ENCODE results near the gene WFDC5.

Gene WFDC5

GRCh38 chr20:45113865-45114264 lies 1.1 kb downstream of the WFDC5 start:
- DNase-seq, result no peak

DNA sequence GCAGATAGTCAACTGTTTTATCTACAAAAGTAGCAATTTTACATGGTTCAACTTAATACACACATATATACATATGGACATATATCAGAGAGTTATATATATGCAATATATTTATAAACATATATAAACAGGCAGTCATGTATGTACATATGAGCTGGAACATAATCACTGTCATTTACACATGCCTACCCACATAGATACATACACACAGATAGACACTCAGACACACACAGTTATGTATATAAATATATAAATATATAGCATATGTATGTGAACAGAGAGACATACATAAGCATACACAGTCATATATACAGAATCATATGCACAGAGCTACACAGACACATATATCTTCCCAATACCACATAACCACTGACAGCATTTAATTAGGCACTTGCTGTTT lies 2.2 kb downstream of the WFDC5 start:
- no peak for DNase-seq

GRCh38 chr20:45111799-45112471 lies 3.0 kb downstream of the WFDC5 start:
- peak in 1 of 2 donors; percentile 24 for DNase-seq

DNA sequence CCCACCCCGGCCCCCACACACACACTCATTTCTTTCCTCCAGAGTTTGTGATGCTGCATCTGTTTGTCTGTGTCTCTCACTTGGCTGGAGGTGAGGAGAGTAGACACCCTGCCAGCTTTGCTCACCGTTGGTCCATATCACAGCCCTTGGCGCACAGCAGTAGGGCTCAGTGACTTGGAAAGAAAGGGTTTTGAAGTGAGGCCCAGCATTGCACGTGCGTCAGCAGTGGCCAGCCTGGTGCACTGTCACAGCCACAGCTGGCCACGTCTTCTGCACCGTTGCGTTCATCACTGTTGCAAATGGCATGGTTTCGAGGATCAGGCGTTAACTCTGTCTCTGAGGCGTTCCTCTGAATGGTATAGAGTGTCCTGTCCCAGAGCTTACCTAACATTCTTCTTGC lies 3.7 kb downstream of the WFDC5 start:
- no peak for DNase-seq

DNA sequence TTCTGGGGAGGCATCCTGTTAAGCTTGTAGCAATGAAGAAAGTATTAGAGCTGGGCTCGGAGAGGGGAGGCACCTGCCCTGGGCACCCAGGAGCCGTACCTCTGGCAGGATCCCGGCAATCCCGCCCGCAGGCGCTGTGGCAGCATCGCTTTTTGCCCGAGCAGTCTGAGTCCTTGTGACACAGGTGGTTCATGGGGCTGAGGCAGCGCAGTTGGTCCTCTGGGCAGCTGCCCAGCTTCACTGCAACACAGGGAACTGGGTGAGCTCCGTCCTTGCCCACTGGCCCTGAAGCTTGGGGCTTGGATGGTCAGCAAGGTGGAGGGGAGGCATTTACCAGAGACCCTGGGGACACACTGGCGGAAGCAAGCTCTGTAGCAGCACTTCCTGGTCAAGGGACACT lies 4.7 kb downstream of the WFDC5 start:
- no peak for DNase-seq

GRCh38 chr20:45109634-45110033 lies 5.3 kb downstream of the WFDC5 start:
- no peak for DNase-seq

DNA sequence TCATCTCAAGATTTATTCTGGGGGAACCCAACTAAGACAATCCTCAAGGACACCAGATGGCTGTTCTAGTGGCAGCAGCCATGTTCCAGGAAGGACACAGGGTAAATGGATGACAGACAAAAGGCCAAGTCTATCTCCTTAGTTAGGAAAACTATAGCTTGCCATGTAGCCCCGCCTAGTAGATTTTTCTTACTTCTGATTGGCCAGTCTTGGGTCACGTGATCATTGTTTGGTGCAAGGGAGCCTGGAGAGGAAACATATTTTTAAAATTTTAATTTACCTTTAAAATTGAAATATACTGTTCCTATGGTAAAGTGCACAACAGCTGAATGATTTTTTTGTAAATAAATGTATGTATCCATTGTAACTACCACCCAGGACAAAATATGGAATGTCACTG lies 9.7 kb downstream of the WFDC5 start:
- no peak for DNase-seq

DNA sequence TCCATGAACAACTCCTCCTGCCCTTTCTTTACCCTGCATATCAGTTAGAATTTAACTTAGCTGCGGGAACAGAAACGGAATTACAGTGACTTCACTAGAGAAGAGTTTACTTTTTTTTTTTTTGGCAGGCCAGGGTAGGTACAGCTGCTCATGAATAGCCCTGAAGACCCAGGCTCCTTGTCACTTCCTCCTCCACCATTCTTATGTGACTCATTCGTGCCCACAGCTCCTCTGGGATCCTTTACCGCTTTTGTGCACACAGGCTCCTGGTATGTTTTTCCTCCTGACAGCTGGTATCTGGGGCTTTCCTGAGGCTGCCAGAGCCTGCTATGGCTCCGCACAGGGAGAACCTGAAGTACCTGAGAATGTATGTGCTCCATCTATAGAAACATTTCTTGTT lies 10.2 kb downstream of the WFDC5 start:
- no peak for DNase-seq

- no peak for DNase-seq
These were observed 11.9 kb downstream of the WFDC5 start for GRCh38 chr20:45103072-45103471.

- DNase-seq, result no peak
These were observed 13.6 kb downstream of the WFDC5 start for GRCh38 chr20:45101333-45101850.

GRCh38 chr20:45100563-45101245 lies 14.3 kb downstream of the WFDC5 start, which contains the start of gene KCNS1:
KCNS1 (minus strand) TSS chr20:45101127; CDS start chr20:45099236, 1,891 bp downstream.
- DNase-seq, result no peak

- DNase-seq, result no peak
These were observed 16.7 kb downstream of the WFDC5 start for GRCh38 chr20:45098103-45098773.

GRCh38 chr20:45097485-45098102 lies 17.4 kb downstream of the WFDC5 start:
- peak; percentile 42 to 47 for DNase-seq

DNA sequence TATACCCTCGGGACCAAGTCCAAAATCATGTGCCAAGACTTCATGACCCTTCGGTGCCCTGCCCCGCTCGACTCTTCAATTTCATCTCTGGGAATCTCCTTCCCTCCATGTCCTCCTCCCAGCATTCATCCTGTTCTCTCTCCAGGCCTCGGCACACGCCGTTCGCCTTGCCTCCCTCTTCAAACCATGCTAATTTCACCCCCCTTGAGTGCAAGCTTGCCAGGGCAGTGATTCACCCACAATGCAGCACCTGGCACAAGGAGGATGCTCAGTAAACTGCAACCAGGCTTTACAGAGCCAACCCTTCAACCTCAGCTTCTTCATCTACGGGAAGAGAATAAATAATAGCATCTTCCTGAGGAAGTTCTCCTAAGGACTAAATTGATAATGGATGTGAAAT lies 18.2 kb downstream of the WFDC5 start:
- DNase-seq, result no peak

DNA sequence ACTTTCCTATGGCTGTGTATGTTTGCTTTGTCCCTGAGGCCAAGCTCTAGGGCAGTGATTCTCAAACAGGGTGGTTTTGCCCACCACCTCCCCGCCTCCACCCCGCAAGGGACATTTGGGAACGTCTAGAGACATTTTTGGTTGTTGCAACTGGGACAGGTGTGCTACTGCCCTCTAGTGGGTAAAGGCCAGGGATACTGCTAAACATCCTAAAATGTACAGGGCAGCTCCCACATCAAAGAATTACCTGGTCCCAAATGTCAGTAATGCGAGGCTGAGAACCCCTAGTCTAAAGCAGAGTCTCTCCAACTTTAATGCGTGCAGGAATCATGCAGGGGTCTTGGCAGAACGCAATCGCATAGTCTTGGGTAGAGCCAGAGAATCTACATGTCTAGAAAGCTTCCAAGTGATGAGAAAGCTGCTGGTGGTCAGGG lies 19.2 kb downstream of the WFDC5 start:
- DNase-seq, result peak; percentile 58 to 71

DNA sequence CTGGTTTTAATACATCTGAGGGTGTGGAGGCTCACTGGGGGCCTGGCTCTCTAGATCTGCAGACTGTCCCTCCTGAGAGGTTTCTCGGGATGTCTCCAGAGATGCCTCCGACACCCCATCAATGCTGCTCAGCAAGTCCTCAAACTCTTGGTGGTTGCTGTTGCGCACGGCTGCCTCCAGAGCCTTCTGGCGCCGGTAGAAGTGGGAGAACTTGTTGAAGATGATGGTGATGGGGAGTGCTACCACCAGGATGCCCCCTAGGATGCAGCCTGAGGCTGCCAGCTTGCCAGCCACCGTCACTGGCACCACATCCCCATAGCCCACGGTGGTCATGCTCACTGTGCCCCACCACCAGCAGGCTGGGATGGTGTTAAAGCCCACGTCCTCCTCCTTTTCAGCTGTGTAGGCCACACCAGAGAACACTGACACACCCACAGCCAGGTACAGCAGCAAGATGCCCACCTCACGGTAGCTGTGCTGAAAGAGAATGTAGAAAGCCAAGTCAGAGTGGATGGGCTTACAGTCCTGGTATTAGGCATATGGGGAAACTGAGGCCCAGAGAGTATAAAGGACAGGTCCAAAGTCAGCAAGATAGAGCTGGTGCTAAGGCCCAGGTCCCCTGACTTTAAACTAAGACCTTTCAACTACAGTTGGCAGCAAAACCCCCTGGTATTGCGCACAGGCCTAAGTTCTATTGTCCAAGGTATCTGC lies 20.0 kb downstream of the WFDC5 start:
- DNase-seq, result no peak

- DNase-seq, result no peak
These were observed 20.8 kb downstream of the WFDC5 start for GRCh38 chr20:45094201-45094600.

DNA sequence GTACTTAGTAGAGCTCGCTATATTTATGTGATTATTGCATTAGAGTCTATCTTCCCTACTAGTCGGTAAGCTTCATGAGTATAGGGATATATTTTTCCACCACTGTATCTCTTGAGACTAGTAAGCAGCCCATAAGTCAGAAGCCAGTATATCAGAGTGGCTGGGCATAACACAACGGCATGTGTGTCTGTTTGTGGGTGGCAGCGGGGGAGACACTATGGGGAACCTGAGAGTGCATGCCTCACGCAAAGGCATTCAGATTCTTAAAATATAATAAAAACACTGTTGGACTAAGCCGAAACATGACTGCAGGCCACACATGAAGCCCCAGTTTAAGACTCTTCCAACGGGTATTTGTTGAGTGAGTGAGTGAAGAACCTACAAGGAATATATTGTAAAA lies 22.1 kb downstream of the WFDC5 start:
- no peak for DNase-seq

DNA sequence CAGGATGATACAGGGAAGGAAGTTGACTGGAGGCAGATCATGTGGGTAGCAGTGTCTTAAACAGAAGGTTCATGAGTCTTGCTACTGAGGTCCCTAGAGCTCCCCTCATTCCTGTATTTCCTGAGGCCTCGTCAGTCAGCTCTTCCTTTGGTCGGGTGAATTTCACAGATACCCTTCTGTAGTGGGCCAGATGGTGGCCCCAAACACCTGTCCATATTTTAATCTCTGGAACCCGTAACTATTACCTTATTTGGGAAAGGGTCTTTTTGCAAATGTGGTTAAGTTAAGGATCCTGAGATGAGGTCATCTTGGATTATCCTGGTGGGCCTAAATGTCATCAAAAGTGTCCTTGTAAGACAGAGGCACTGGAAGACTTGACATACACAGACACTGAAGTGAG lies 23.6 kb downstream of the WFDC5 start:
- no peak for DNase-seq

DNA sequence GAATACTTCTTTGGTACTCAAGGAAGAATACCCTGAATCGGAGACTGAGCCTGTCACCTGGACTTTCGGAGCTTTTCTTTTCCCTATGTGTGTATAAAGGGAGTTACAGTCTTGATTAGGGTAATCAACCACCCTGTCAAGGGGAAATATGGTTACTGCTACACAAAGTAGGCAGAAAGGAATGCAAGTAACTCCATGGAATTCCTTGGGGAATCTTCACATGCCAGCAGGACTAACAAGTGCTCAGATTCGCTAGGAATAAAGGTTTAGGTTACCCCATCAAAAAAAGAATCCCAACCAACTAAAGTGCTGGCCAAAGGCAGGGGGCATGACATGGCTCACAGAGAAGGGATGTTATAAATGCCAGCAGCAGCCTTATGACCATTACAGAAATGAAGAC lies 24.5 kb downstream of the WFDC5 start:
- no peak for DNase-seq

DNA sequence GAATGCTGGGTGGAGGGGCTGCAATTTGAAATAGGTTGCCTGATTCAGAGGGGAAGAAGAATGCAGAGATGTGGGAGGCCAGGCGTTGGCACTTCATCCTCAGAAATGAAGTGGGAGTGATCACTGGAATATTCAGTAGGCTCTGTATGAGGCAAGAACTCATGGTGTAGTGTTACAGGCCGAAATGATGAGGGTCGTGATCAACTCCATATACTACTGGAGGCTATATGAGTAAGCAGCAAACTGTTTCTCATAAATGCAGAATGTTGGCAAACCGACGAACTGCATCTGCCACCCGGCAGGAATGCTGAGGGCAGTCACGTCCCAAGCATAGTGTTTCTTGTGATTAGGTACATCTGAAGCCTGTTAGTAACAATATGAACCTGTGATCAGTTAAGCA lies 26.7 kb downstream of the WFDC5 start:
- no peak for DNase-seq

GRCh38 chr20:45087814-45088213 lies 27.2 kb downstream of the WFDC5 start:
- DNase-seq, result no peak

All from CD4-positive, alpha-beta T cell treated with Interleukin-1 beta for 1 hour (primary cell).